ENCODE measurements around the gene YJEFN3.

The YJEFN3 gene, protein sequence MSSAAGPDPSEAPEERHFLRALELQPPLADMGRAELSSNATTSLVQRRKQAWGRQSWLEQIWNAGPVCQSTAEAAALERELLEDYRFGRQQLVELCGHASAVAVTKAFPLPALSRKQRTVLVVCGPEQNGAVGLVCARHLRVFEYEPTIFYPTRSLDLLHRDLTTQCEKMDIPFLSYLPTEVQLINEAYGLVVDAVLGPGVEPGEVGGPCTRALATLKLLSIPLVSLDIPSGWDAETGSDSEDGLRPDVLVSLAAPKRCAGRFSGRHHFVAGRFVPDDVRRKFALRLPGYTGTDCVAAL

DNA sequence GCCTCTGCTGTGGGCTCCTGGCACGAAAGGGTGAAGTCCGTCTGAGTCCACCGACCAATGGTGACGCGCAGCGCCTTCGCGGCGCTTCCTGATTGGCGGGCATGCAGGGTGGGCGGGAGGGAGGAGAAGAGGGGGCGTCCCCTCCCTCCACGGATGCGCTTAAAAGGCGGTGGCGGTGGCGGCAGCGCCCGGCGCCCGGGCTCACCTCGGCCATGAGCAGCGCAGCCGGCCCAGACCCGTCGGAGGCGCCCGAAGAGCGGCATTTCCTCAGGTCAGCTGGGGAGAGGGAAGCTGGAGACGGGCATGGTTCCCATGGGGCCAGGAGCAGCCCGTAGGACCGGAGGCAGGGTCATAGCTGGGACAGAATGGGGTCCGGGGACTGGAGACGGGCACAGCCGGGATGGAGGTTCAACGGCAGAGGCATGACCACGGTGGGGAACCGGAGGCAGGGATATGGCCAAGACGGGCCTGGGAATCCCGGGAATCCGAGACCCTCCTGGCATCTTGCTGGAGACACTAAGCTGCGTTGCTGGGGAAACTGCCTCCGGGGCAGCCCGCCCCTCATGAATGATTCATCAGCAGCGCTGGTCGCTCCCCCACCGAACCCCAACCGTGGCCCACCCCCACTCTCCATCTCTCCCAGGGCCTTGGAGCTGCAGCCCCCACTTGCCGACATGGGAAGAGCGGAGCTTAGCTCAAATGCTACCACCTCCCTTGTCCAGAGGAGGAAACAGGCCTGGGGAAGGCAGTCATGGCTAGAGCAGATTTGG is at the start of gene YJEFN3:
Gene YJEFN3 (plus strand): TSS at position 191 of the 770 bp plus-strand sequence. CDS start 22 bp downstream, at position 213.
- DNase-seq (ENCODE audit: low read depth in 2 of 2): no peak

GRCh38 chr19:19480688-19481087 is 48.0 kb upstream of the YJEFN3 start:
- no peak for DNase-seq (ENCODE audit: low read depth in 2 of 2)

GRCh38 chr19:19482809-19483596 is 45.7 kb upstream of the YJEFN3 start:
- DNase-seq (ENCODE audit: low read depth in 2 of 2): no peak

DNA sequence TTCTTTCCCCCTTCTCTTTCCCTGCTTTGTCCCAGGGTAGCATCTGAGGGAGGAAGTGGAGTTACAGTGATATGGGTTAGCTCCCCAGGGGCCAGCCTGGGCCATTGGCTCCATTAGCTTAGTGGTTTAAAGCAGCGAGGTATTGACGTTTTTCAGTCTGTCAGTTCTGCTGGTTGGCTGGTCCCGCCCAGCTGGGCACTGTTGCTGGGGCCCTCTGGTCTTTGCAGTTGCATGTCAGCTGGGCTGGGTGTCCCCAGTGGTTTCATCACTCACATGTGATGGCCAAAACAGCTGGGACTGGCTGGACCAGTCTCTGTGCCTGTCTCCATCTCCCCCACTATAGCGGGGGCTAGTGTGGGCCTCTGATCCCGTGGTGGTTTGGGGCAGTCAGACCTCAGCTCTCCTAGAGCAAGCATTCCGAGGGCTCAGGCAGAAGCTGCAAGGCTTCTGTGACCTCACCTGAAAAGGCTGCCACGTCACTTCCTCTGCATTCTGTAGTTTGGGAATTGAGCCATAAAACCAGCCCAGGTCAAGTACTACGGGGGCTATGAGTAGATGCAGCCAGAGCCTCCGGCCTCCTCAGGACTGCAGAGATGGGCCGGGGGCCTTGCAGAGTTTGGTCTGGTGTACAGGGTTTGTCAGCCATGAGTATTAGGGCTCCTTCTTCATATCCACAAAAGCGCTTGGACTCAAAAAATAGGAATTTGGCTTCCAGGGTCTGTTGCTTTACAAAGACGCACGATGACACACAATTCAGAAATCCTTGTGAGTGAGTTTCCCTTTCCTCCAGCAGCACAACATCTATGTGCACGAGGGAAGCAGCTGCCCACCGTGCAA is 43.3 kb upstream of the YJEFN3 start:
- DNase-seq (ENCODE audit: low read depth in 2 of 2): no peak

GRCh38 chr19:19485998-19486290 is 42.8 kb upstream of the YJEFN3 start:
- no peak for DNase-seq (ENCODE audit: low read depth in 2 of 2)

DNA sequence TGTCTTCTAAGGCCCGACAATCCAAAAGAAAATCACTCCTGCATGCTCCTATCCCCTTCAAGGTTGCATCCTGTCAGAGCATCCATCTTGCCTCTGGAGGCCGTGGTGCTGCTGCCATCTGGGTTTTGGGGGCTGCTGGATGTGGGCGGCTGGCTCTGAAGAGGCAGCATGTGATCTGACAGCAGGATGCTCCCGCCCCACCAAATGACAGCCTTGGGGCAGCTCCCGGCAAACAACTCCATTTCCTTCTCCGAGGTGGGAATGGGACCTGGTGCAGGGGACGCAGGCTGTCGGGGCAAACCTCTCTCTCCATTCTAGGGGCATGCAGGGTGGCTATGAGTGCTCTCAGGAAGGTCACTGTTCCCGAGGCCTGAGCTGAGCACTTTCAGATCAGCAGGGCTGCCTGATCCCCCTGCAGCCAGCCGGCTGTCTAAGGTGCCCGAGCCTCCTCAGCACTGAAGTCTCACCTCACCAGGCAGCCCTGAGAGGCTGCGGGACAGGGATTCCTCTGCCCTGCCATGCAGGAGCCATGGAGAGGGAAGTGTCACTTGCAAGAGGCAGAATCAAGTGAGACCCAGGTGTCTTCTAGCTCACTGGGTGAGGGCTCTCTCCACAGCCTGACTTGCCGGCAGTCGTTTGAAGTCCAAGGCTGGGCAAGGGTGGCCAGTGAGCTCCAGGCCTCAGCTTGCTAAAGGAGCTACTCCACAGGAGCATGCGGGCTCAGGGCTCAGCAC is 42.2 kb upstream of the YJEFN3 start:
- DNase-seq (ENCODE audit: low read depth in 2 of 2): no peak

GRCh38 chr19:19487077-19487949 is 41.4 kb upstream of the YJEFN3 start:
- DNase-seq (ENCODE audit: low read depth in 2 of 2): no peak

DNA sequence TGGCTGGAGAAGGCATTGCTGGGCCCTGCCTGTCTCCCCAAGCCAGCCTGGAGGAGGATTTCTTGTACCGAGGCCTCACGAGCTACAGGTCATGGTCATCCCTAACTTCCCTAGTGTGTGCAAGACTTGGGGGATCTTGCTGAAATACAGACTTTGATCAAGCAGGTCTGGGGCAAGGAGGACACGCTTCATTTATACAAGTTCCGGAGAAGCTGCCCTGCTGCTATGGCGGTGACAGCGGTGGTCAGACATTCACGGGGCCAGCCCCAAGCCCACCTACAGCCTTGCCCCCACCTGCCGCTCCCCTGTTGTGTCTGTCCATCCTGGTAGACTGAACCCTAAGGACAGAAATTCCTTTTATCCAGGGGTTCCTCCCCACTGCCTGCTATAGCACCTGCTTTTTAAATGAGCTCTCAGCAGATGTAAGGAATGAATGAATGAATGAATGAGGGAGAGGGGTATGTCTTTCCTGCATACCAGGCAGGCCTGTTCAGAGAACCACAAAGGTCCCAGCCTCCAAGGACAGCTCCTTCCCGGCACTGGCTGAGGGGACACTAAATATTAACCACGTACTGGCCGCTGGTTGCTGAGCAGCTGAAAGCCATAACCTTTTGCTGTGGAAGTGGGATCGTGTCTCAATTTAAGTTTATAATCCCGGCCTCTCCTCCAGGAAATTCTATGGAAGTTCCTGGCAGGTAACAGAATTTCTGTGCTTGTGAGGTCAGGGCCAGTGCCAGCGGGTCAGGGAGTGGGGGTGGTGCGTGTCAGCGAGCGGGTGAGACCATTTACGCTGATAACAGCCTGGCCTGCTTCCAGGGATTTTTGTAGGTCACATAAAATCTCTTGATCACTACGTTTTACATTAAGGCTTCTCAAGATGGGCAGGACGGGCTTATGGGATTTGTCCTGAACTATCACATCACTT is 40.5 kb upstream of the YJEFN3 start:
- DNase-seq (ENCODE audit: low read depth in 2 of 2): no peak

- peak; percentile 60 to 71 for DNase-seq (ENCODE audit: low read depth in 2 of 2)
Measured at GRCh38 chr19:19488875-19489690, 39.6 kb upstream of the YJEFN3 start.

DNA sequence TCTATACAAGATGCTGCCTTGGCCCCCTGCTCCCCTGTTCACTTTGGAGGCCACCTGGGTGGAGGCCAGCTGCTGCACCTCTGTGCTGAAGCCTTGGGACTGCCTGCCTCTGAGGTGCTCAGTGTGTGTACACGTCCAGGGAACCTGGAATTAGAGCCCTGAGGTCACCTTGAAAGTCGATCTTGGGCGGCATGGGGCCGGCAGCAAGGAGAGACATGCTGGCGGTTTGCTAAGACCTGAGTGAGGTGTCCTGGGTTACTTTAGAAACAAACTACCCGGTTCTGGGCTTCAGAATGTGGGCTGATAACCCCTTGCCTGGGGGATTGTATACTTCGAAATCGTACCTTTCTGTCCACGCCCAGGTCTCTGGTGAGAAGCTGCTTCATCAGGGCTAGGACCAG is 38.9 kb upstream of the YJEFN3 start:
- DNase-seq (ENCODE audit: low read depth in 2 of 2): no peak

- peak; percentile 53 to 69 for DNase-seq (ENCODE audit: low read depth in 2 of 2)
Measured at GRCh38 chr19:19490214-19490968, 38.3 kb upstream of the YJEFN3 start.

DNA sequence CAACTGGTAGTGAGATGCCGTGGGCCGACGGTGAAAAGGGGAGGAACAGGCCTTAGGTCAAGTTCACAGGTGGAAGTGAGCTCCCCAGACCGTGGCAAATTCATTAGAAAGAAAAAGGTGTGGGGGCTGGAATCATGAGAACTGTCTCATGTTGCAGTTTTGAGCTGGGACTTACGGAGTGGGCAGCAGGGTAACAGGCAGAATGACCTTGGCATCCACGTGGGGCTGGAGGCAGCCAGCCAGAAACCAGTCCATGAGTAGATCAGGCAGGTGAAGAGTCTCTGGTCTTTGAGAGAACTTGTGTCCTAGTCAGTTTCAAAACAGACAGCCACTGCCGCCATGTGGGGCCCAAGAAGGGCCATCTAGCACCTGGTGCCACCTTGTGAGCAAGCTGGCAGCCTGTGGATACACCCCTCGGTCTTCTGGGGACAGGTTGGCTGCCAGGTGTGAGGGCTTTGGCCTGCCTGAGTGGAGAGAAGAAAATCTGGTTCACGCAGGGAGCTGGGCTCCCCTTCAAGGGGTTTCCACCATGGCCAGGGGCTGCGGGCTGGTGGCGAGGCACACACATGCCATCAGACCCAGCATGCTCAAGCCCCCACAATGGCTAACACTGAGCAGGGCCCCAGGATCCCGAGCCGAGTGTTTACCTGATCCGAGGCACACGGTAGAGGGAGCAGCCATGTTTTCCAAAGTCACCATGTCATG is 37.2 kb upstream of the YJEFN3 start:
- DNase-seq (ENCODE audit: low read depth in 2 of 2): no peak

- no peak for DNase-seq (ENCODE audit: low read depth in 2 of 2)
Measured at GRCh38 chr19:19492026-19492610, 36.6 kb upstream of the YJEFN3 start.

GRCh38 chr19:19493841-19494546 is 34.7 kb upstream of the YJEFN3 start:
- no peak for DNase-seq (ENCODE audit: low read depth in 2 of 2)

Data from stimulated activated CD8-positive, alpha-beta memory T cell treated with anti-CD3 and anti-CD28 coated beads, Interleukin-15, amount 100 ng/mL, for 4 hours (primary cell).